ENCODE measurements around the gene GPR151. TPM values are rescaled to one million over a fixed set of nuclear protein-coding genes. Genes with fewer than 3 reads are reported as not detected.

GPR151 gene
- total RNA-seq, 1 donor from 2014 or later = not detected

DNA sequence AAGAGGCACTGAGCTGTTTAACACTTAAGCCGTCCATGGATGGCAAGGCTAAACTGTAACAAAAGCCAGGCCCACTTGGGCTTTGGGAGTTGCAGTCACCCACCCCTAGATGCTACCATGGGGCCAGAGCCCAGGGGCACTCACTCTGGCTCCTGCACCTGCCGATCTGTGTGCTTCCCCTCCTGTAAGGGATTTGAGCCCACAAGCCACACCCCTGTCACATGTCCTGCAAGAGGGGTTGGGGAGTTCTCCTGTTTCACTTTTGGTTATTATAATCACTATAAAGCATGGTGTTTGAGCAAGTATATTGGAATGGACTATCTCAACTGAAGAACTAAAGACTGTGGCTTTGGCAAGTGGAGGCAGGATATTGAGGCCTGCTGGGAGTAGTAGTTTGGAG, 14.0 kb upstream of the GPR151 start:
- Histone ChIP-seq H3K4me1 (no peaks in the 10 kb centered on the region), H3K9me3 (no peaks in the 10 kb centered on the region), H3K4me3 (no peak overlapping the region), H3K27ac (no peak overlapping the region), H3K27me3 (no peaks in the 10 kb centered on the region), H3K36me3 (no peaks in the 10 kb centered on the region)
- intact Hi-C loops (cut with DNase I) = no loop called here
- DNase-seq (ENCODE audit: low spot score in 2 of 2) = no peak
- TF ChIP-seq, protein P1, sequence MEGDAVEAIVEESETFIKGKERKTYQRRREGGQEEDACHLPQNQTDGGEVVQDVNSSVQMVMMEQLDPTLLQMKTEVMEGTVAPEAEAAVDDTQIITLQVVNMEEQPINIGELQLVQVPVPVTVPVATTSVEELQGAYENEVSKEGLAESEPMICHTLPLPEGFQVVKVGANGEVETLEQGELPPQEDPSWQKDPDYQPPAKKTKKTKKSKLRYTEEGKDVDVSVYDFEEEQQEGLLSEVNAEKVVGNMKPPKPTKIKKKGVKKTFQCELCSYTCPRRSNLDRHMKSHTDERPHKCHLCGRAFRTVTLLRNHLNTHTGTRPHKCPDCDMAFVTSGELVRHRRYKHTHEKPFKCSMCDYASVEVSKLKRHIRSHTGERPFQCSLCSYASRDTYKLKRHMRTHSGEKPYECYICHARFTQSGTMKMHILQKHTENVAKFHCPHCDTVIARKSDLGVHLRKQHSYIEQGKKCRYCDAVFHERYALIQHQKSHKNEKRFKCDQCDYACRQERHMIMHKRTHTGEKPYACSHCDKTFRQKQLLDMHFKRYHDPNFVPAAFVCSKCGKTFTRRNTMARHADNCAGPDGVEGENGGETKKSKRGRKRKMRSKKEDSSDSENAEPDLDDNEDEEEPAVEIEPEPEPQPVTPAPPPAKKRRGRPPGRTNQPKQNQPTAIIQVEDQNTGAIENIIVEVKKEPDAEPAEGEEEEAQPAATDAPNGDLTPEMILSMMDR (IDR thresholded peaks at IDR 0.05) = no peak

DNA sequence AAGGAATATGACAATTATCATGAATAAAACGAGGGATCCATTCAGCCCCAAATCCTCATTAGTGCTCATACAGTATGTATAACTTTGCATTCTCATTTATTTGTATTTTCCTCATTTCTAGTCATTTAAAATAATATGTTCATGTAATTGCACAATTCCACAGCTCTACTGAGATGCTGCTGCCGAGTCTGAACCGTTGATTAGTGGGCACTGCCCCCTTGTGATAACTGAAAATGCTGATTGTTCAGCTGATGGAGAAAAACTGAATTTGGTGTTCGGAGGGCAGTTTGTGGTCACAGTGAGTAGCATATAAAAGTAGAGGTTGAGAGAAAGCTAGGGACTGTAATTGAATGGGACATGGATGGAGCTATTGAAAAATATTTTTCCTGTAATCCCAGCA, 12.2 kb upstream of the GPR151 start:
- TF ChIP-seq, protein P1 (IDR thresholded peaks at IDR 0.05) = no peak
- Histone ChIP-seq H3K27me3 (no peaks in the 10 kb centered on the region), H3K9me3 (no peaks in the 10 kb centered on the region), H3K27ac (no peak overlapping the region), H3K4me1 (no peaks in the 10 kb centered on the region), H3K4me3 (no peak overlapping the region), H3K36me3 (no peaks in the 10 kb centered on the region)
- intact Hi-C loops (cut with DNase I) = no loop called here
- no peak for DNase-seq (ENCODE audit: low spot score in 2 of 2)

- DNase-seq (ENCODE audit: low spot score in 2 of 2) = no peak
- TF ChIP-seq, protein P1 (IDR thresholded peaks at IDR 0.05) = no peak
- Histone ChIP-seq H3K4me1 (no peaks in the 10 kb centered on the region), H3K9me3 (no peaks in the 10 kb centered on the region), H3K36me3 (no peaks in the 10 kb centered on the region), H3K27me3 (no peaks in the 10 kb centered on the region), H3K4me3 (no peak overlapping the region), H3K27ac (no peak overlapping the region)
- intact Hi-C loops (cut with DNase I) = no loop called here
Observed at GRCh38 chr5:146527785-146528184, 11.8 kb upstream of the GPR151 start.

DNA sequence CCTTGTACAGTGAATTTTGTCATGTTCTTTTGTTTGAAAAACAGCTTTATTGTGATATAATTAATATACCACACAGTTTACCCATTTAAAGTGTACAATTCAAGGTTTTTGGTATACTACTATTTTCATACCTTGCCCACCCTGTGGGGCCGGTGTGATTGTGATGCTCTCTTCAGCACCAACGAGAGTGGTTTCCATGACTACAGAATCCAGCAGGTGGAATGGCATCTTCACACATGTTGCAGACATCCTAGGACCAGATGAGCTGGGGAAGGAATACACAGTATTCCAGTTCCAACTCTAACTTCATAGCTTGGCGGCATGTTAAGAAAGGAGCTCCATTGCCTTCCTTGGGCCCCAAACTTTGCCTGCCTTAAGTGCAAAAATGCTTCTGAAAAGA, 7.7 kb upstream of the GPR151 start:
- Histone ChIP-seq H3K27ac (no peak overlapping the region), H3K9me3 (no peaks in the 10 kb centered on the region), H3K36me3 (no peaks in the 10 kb centered on the region), H3K4me3 (no peak overlapping the region), H3K27me3 (no peaks in the 10 kb centered on the region), H3K4me1 (no peaks in the 10 kb centered on the region)
- no peak for DNase-seq (ENCODE audit: low spot score in 2 of 2)
- TF ChIP-seq, protein P1 (IDR thresholded peaks at IDR 0.05) = no peak
- intact Hi-C loops (cut with DNase I) = no loop called here

GRCh38 chr5:146521403-146522106, 5.6 kb upstream of the GPR151 start:
- no peaks in the 10 kb centered on the region for H3K27me3 ChIP-seq
- intact Hi-C loops (cut with DNase I) = no loop called here
- no peak overlapping the region for H3K27ac ChIP-seq
- no peaks in the 10 kb centered on the region for H3K9me3 ChIP-seq
- H3K4me1 ChIP-seq = no peaks in the 10 kb centered on the region
- no peak for DNase-seq (ENCODE audit: low spot score in 2 of 2)
- no peaks in the 10 kb centered on the region for H3K36me3 ChIP-seq
- TF ChIP-seq, protein P1 (IDR thresholded peaks at IDR 0.05) = no peak
- no peak overlapping the region for H3K4me3 ChIP-seq

DNA sequence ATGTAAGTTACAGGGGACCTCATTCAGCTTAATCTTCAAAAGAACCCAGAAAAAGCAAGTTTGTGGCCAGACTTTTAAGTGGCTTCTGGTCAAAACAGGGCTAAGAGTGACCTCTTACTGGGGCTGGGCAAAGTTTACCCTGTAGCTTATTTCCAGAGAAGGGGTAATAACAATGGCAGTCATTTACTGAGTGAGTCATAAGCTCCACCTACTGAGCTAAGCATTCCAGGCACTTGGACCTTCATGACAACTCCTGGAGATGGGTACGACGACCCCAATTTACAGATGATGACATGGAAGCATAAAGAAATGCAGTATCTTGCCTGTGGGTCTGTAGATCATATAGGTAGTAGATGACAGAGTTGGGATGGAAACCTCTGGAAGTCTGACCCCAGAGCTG, 4.7 kb upstream of the GPR151 start:
- TF ChIP-seq, protein P1 (IDR thresholded peaks at IDR 0.05) = no peak
- no peaks in the 10 kb centered on the region for H3K36me3 ChIP-seq
- H3K4me1 ChIP-seq = no peaks in the 10 kb centered on the region
- H3K4me3 ChIP-seq = no peak overlapping the region
- no peak for DNase-seq (ENCODE audit: low spot score in 2 of 2)
- H3K9me3 ChIP-seq = no peaks in the 10 kb centered on the region
- no peaks in the 10 kb centered on the region for H3K27me3 ChIP-seq
- H3K27ac ChIP-seq = no peak overlapping the region
- intact Hi-C loops (cut with DNase I) = no loop called here
